C4-2B (cell line): ENCODE measurements around the gene GPALPP1.

ENCODE experiments used
- ZFX ChIP-seq: fragments of 450-650 bp; IDR thresholded peaks from 2 replicates; pipeline ENCODE4 v1.6.1; 2017
- TF ChIP-seq, protein P1 (sequence below): fragments of 450-650 bp; conservative IDR thresholded peaks from 2 replicates; pipeline ENCODE4 v1.5.1; 2017; ENCODE audit warnings: mild to moderate bottlenecking

DNA sequence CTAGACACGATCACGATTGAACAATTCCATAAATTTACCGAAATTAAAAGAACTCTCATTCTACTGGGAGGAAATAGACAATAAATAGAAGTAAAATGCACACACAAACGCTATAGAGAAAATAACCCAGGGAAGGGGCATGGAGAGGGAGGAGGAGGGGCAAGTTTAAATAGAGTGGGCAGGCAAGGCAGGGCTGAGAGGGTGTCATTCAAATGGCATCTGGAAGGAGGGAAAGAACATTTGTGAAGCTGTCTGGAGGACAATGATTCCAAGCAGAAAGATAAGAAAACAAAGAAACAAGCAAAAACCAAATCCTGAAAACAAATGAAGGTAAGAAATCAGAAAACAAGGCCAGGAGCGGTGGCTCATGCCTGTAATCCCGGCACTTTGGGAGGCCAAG lies 85.4 kb downstream of the GPALPP1 start:
- TF ChIP-seq, protein P1, sequence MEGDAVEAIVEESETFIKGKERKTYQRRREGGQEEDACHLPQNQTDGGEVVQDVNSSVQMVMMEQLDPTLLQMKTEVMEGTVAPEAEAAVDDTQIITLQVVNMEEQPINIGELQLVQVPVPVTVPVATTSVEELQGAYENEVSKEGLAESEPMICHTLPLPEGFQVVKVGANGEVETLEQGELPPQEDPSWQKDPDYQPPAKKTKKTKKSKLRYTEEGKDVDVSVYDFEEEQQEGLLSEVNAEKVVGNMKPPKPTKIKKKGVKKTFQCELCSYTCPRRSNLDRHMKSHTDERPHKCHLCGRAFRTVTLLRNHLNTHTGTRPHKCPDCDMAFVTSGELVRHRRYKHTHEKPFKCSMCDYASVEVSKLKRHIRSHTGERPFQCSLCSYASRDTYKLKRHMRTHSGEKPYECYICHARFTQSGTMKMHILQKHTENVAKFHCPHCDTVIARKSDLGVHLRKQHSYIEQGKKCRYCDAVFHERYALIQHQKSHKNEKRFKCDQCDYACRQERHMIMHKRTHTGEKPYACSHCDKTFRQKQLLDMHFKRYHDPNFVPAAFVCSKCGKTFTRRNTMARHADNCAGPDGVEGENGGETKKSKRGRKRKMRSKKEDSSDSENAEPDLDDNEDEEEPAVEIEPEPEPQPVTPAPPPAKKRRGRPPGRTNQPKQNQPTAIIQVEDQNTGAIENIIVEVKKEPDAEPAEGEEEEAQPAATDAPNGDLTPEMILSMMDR: no peak
- TF ChIP-seq ZFX: no peak
